Spleen (tissue), 7 donors: ENCODE results near the gene BCAS4.

ENCODE experiments used
- POLR2A ChIP-seq, 3 donors: fragments of 450-650 bp; IDR thresholded peaks; one replicate each; pipeline ENCODE4 v1.5.1; 2017; ENCODE audit warnings: antibody characterized with exemption in 3 of 3, mild to moderate bottlenecking in 1 of 3
- TF ChIP-seq, protein P1 (sequence below), 11 experiments: fragments of 200-600 bp in 7 of 11; fragments of 450-650 bp in 4 of 11; sonication (generic) in 4 of 11; IDR thresholded peaks in 8 of 11; conservative IDR thresholded peaks in 3 of 11; 1 replicate in 7 of 11; 2 replicates in 4 of 11; pipeline versions ENCODE4 v1.4.0 to v1.8.0; 2016 to 2021; ENCODE audit warnings: antibody characterized with exemption in 11 of 11, inconsistent platforms in 4 of 11, mild to moderate bottlenecking in 1 of 11
- donor health status: DM: no; HTN: no; CAD: no; lungs with moderate emphysema.
- donor health status: DM: no; HTN: no; CAD: no.
- donor health status: DM: no; HTN: no; CAD: no.

- TF ChIP-seq, protein P1, sequence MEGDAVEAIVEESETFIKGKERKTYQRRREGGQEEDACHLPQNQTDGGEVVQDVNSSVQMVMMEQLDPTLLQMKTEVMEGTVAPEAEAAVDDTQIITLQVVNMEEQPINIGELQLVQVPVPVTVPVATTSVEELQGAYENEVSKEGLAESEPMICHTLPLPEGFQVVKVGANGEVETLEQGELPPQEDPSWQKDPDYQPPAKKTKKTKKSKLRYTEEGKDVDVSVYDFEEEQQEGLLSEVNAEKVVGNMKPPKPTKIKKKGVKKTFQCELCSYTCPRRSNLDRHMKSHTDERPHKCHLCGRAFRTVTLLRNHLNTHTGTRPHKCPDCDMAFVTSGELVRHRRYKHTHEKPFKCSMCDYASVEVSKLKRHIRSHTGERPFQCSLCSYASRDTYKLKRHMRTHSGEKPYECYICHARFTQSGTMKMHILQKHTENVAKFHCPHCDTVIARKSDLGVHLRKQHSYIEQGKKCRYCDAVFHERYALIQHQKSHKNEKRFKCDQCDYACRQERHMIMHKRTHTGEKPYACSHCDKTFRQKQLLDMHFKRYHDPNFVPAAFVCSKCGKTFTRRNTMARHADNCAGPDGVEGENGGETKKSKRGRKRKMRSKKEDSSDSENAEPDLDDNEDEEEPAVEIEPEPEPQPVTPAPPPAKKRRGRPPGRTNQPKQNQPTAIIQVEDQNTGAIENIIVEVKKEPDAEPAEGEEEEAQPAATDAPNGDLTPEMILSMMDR (IDR thresholded peaks at IDR 0.05 in 8 of 11, conservative IDR thresholded peaks at IDR 0.05 in 3 of 11): no peak
- no peak for TF ChIP-seq POLR2A (IDR thresholded peaks at IDR 0.05)
Measured at GRCh38 chr20:50784464-50784863, 10.4 kb upstream of the BCAS4 start.
